ENCODE measurements around the gene C11orf21.

DNA sequence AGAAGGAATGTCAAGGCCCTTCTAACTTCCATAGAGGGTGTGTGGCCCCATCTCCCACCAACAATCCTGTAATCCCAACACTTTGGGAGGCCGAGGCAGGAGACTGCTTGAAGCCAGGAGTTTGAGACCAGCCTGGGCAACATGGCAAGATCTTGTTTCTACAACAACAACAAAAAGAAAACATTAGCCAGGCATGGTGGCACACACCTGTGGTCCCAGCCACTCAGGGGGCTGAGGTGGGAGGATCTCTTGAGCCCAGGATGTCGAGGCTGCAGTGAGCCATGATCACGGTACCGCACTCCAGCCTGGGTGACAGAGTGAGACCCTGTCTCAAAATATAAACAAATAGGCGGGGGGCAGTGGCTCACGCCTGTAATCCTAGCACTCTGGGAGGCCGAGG is 17.0 kb upstream of the C11orf21 start:
- no peak for TF ChIP-seq POLR2A (IDR thresholded peaks at IDR 0.05)
- TF ChIP-seq, protein P1, sequence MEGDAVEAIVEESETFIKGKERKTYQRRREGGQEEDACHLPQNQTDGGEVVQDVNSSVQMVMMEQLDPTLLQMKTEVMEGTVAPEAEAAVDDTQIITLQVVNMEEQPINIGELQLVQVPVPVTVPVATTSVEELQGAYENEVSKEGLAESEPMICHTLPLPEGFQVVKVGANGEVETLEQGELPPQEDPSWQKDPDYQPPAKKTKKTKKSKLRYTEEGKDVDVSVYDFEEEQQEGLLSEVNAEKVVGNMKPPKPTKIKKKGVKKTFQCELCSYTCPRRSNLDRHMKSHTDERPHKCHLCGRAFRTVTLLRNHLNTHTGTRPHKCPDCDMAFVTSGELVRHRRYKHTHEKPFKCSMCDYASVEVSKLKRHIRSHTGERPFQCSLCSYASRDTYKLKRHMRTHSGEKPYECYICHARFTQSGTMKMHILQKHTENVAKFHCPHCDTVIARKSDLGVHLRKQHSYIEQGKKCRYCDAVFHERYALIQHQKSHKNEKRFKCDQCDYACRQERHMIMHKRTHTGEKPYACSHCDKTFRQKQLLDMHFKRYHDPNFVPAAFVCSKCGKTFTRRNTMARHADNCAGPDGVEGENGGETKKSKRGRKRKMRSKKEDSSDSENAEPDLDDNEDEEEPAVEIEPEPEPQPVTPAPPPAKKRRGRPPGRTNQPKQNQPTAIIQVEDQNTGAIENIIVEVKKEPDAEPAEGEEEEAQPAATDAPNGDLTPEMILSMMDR (IDR thresholded peaks at IDR 0.05): no peak
